Neural cell (in vitro differentiated cells): ENCODE measurements around the gene CLEC19A.

Experiments used
- EP300 ChIP-seq: fragments of 450-650 bp; conservative IDR thresholded peaks from 2 replicates; pipeline ENCODE4 v1.6.1; 2014; ENCODE audit warnings: antibody characterized with exemption, mild to moderate bottlenecking, moderate library complexity; ENCODE audit not compliant: poor library complexity, severe bottlenecking
- EZH2 ChIP-seq: fragments of 200-600, 300-800 bp; shearing (Covaris generic), sonication (generic); IDR thresholded peaks from 2 replicates; pipeline ENCODE4 v1.6.1; 2014; ENCODE audit warnings: antibody characterized with exemption, low read length, borderline replicate concordance, mild to moderate bottlenecking; ENCODE audit not compliant: insufficient read depth, poor library complexity, severe bottlenecking
- POLR2AphosphoS5 ChIP-seq: IDR thresholded peaks from 2 replicates; pipeline ENCODE4 v1.6.1; 2012
- TAF1 ChIP-seq: IDR thresholded peaks from 2 replicates; pipeline ENCODE4 v1.6.1; 2012; ENCODE audit warnings: low read depth
- TF ChIP-seq, protein P1 (sequence below): fragments of 450-650 bp; IDR thresholded peaks from 2 replicates; pipeline ENCODE4 v1.5.1; 2014; ENCODE audit warnings: antibody characterized with exemption, mild to moderate bottlenecking, moderate library complexity; ENCODE audit not compliant: poor library complexity, severe bottlenecking
- TF ChIP-seq, protein P2 (sequence below): IDR thresholded peaks from 2 replicates; pipeline ENCODE4 v1.6.1; 2012; ENCODE audit warnings: borderline replicate concordance

DNA sequence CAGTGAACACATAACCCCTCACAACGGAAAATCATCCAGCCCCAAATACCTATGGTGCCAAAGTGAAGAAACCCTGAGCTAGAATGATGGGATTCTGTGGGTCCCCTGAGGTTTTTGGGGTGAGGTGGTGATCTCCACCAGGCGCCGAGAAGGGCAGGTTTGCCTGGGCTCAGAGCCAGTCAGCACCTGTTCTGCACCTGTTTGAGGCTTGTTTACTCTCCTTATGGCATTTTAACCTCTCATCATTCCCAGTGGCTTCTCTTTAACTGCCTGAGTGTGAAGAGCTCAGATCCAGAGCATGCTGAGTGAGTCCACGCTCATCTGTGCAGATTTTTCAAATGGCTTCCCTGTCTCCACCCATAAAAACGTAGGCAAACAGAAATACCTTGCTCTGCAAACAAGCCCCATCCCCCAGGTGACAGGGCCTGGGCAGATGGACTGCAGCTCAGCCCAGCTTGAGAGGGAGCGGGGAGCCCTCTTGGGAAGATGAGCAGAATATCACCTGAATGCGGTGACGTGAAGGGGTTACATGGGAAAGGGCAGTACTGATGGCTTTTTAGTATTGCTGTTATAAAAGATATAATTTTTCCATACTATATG lies 40.1 kb upstream of the CLEC19A start:
- TF ChIP-seq TAF1 (no peak), EZH2 (no peak), POLR2AphosphoS5 (no peak), EP300 (no peak)
- TF ChIP-seq, protein P1, sequence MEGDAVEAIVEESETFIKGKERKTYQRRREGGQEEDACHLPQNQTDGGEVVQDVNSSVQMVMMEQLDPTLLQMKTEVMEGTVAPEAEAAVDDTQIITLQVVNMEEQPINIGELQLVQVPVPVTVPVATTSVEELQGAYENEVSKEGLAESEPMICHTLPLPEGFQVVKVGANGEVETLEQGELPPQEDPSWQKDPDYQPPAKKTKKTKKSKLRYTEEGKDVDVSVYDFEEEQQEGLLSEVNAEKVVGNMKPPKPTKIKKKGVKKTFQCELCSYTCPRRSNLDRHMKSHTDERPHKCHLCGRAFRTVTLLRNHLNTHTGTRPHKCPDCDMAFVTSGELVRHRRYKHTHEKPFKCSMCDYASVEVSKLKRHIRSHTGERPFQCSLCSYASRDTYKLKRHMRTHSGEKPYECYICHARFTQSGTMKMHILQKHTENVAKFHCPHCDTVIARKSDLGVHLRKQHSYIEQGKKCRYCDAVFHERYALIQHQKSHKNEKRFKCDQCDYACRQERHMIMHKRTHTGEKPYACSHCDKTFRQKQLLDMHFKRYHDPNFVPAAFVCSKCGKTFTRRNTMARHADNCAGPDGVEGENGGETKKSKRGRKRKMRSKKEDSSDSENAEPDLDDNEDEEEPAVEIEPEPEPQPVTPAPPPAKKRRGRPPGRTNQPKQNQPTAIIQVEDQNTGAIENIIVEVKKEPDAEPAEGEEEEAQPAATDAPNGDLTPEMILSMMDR: no peak
- TF ChIP-seq, protein P2, sequence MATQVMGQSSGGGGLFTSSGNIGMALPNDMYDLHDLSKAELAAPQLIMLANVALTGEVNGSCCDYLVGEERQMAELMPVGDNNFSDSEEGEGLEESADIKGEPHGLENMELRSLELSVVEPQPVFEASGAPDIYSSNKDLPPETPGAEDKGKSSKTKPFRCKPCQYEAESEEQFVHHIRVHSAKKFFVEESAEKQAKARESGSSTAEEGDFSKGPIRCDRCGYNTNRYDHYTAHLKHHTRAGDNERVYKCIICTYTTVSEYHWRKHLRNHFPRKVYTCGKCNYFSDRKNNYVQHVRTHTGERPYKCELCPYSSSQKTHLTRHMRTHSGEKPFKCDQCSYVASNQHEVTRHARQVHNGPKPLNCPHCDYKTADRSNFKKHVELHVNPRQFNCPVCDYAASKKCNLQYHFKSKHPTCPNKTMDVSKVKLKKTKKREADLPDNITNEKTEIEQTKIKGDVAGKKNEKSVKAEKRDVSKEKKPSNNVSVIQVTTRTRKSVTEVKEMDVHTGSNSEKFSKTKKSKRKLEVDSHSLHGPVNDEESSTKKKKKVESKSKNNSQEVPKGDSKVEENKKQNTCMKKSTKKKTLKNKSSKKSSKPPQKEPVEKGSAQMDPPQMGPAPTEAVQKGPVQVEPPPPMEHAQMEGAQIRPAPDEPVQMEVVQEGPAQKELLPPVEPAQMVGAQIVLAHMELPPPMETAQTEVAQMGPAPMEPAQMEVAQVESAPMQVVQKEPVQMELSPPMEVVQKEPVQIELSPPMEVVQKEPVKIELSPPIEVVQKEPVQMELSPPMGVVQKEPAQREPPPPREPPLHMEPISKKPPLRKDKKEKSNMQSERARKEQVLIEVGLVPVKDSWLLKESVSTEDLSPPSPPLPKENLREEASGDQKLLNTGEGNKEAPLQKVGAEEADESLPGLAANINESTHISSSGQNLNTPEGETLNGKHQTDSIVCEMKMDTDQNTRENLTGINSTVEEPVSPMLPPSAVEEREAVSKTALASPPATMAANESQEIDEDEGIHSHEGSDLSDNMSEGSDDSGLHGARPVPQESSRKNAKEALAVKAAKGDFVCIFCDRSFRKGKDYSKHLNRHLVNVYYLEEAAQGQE: no peak
